ENCODE results near the gene TTC21B.

Gene TTC21B

GRCh38 chr2:165920748-165921147 is 32.8 kb downstream of the TTC21B start:
- no peak for DNase-seq

GRCh38 chr2:165913636-165914035 is 39.9 kb downstream of the TTC21B start:
- DNase-seq: no peak

GRCh38 chr2:165911981-165912380 is 41.6 kb downstream of the TTC21B start:
- no peak for DNase-seq

GRCh38 chr2:165911231-165911630 is 42.3 kb downstream of the TTC21B start:
- DNase-seq: no peak

- no peak for DNase-seq
Measured at GRCh38 chr2:165909466-165909865, 44.1 kb downstream of the TTC21B start.

GRCh38 chr2:165905854-165906253 is 47.7 kb downstream of the TTC21B start:
- no peak for DNase-seq

GRCh38 chr2:165905269-165905668 is 48.3 kb downstream of the TTC21B start:
- DNase-seq: no peak

- DNase-seq: no peak
Measured at GRCh38 chr2:165904432-165904831, 49.1 kb downstream of the TTC21B start.

GRCh38 chr2:165903406-165903805 is 50.2 kb downstream of the TTC21B start:
- no peak for DNase-seq

GRCh38 chr2:165902934-165903333 is 50.6 kb downstream of the TTC21B start:
- DNase-seq: no peak

GRCh38 chr2:165901620-165902298 is 51.8 kb downstream of the TTC21B start:
- DNase-seq: no peak

GRCh38 chr2:165899311-165899710 is 54.3 kb downstream of the TTC21B start:
- no peak for DNase-seq

- DNase-seq: no peak
Measured at GRCh38 chr2:165898381-165898780, 55.2 kb downstream of the TTC21B start.

- DNase-seq: no peak
Measured at GRCh38 chr2:165897726-165898125, 55.9 kb downstream of the TTC21B start.

- no peak for DNase-seq
Measured at GRCh38 chr2:165897074-165897473, 56.5 kb downstream of the TTC21B start.

GRCh38 chr2:165895974-165896373 is 57.6 kb downstream of the TTC21B start:
- no peak for DNase-seq

GRCh38 chr2:165893556-165893955 is 60.0 kb downstream of the TTC21B start:
- no peak for DNase-seq

- no peak for DNase-seq
Measured at GRCh38 chr2:165892526-165892925, 61.0 kb downstream of the TTC21B start.

- no peak for DNase-seq
Measured at GRCh38 chr2:165891943-165892342, 61.6 kb downstream of the TTC21B start.

- DNase-seq: no peak
Measured at GRCh38 chr2:165891345-165891744, 62.2 kb downstream of the TTC21B start.

GRCh38 chr2:165889798-165890197 is 63.8 kb downstream of the TTC21B start:
- DNase-seq: no peak

- no peak for DNase-seq
Measured at GRCh38 chr2:165889158-165889557, 64.4 kb downstream of the TTC21B start.

- DNase-seq: no peak
Measured at GRCh38 chr2:165888171-165888570, 65.4 kb downstream of the TTC21B start.

- no peak for DNase-seq
Measured at GRCh38 chr2:165886487-165887146, 67.0 kb downstream of the TTC21B start.

Data from GF-D8 (cell line).